Measurements from ENCODE around the gene CD248. TPM values are rescaled to one million over a fixed set of nuclear protein-coding genes. Genes with fewer than 3 reads are reported as not detected.
A peak's percentile ranks its signal among the peaks of the same experiment; 100 is the strongest.

Gene CD248
- total RNA-seq, 6 experiments from 2014 or later = 437 to 739 (median 687) TPM

- no peaks in the 10 kb centered on the region for H3K36me3 Mint-ChIP-seq (ENCODE audit: low read depth)
- no peak for TF ChIP-seq CTCF (IDR thresholded peaks at IDR 0.05)
- peak overlapping the region; percentile 96 for H3K4me3 Mint-ChIP-seq
- H3K9me3 Mint-ChIP-seq = no peaks in the 10 kb centered on the region
- no peak for DNase-seq
- peak overlapping the region; percentile 99 for H3K27ac Mint-ChIP-seq
- H3K4me1 Mint-ChIP-seq (ENCODE audit: low read depth) = peaks cover 30% of the 10 kb centered on the region
- H3K27me3 Mint-ChIP-seq (ENCODE audit: insufficient read depth) = peaks cover 13% of the 10 kb centered on the region
Observed at GRCh38 chr11:66287889-66288670, 28.8 kb downstream of the CD248 start.

GRCh38 chr11:66287211-66287888, 29.5 kb downstream of the CD248 start:
- Mint-ChIP-seq H3K9me3 (no peaks in the 10 kb centered on the region), H3K4me1 (ENCODE audit: low read depth) (peaks cover 30% of the 10 kb centered on the region), H3K36me3 (ENCODE audit: low read depth) (no peaks in the 10 kb centered on the region), H3K27ac (peak overlapping the region; percentile 99), H3K4me3 (peak overlapping the region; percentile 96), H3K27me3 (ENCODE audit: insufficient read depth) (peaks cover 8% of the 10 kb centered on the region)
- DNase-seq = no peak
- TF ChIP-seq CTCF (IDR thresholded peaks at IDR 0.05) = no peak

GRCh38 chr11:66286699-66287098, 30.1 kb downstream of the CD248 start:
- H3K4me1 Mint-ChIP-seq (ENCODE audit: low read depth) = peaks cover 32% of the 10 kb centered on the region
- no peak for DNase-seq
- no peak overlapping the region; the same call in 1 of the 2 replicates for H3K4me3 Mint-ChIP-seq
- H3K27ac Mint-ChIP-seq = 0 out of 2 replicates have a peak overlapping the region, but pooled peaks have one; percentile 11
- H3K27me3 Mint-ChIP-seq (ENCODE audit: insufficient read depth) = peaks cover 8% of the 10 kb centered on the region
- H3K36me3 Mint-ChIP-seq (ENCODE audit: low read depth) = no peaks in the 10 kb centered on the region
- no peaks in the 10 kb centered on the region for H3K9me3 Mint-ChIP-seq
- no peak for TF ChIP-seq CTCF (IDR thresholded peaks at IDR 0.05)

- Mint-ChIP-seq H3K36me3 (ENCODE audit: low read depth) (no peaks in the 10 kb centered on the region), H3K4me1 (ENCODE audit: low read depth) (peaks cover 35% of the 10 kb centered on the region), H3K27ac (peak overlapping the region; percentile 18; the same call in 1 of the 2 replicates), H3K9me3 (no peaks in the 10 kb centered on the region), H3K4me3 (no peak overlapping the region), H3K27me3 (ENCODE audit: insufficient read depth) (peaks cover 14% of the 10 kb centered on the region)
- TF ChIP-seq CTCF (IDR thresholded peaks at IDR 0.05) = no peak
- no peak for DNase-seq
Observed at GRCh38 chr11:66285250-66285947, 31.4 kb downstream of the CD248 start.

- Mint-ChIP-seq H3K4me3 (no peak overlapping the region), H3K4me1 (ENCODE audit: low read depth) (peaks cover 27% of the 10 kb centered on the region), H3K9me3 (no peaks in the 10 kb centered on the region), H3K27me3 (ENCODE audit: insufficient read depth) (peaks cover 14% of the 10 kb centered on the region), H3K36me3 (ENCODE audit: low read depth) (no peaks in the 10 kb centered on the region), H3K27ac (no peak overlapping the region)
- TF ChIP-seq CTCF (IDR thresholded peaks at IDR 0.05) = no peak
- DNase-seq = no peak
Observed at GRCh38 chr11:66284526-66285078, 32.2 kb downstream of the CD248 start.

Data from HFFc6 (cell line).